Epithelial cell of proximal tubule (primary cell): ENCODE data around the gene TRIM25. TPM values are rescaled to one million over a fixed set of nuclear protein-coding genes. Genes with fewer than 3 reads are reported as not detected.

Experiments used
- DNase-seq: peaks from one replicate; pipeline ENCODE4 v3.0.0-alpha.2; 2011; ENCODE audit warnings: low read depth
- H3K4me3 ChIP-seq: 2 replicates; pipeline ENCODE4 v1.5.1; 2011; ENCODE audit warnings: low read depth, mild to moderate bottlenecking, low read length
- CTCF ChIP-seq: conservative IDR thresholded peaks from 2 replicates; pipeline ENCODE4 v1.5.1; 2012; ENCODE audit warnings: low read depth, mild to moderate bottlenecking, low read length
- total RNA-seq: library from RNA; depleted of rRNA; stranded (reverse); fragments of >200 nt; gene quantifications from 2 replicates; pipeline ENCODE4 v1.2.3, GENCODE V29; 2015

TRIM25 gene
- total RNA-seq, 1 donor from 2014 or later, result 58.1 TPM

GRCh38 chr17:56913353-56913866 lies 439 bp downstream of the TRIM25 start:
- no peak for TF ChIP-seq CTCF
- DNase-seq, result no peak

GRCh38 chr17:56913000-56913311 lies 893 bp downstream of the TRIM25 start:
- TF ChIP-seq CTCF, result no peak
- peak overlapping the region; percentile 95 for H3K4me3 ChIP-seq
- no peak for DNase-seq

More at GRCh38 chr17:56913353-56913866, 439 bp downstream of the TRIM25 start:
- peak overlapping the region; percentile 95 for H3K4me3 ChIP-seq

GRCh38 chr17:56912105-56912999 lies 1.5 kb downstream of the TRIM25 start:
- no peak for DNase-seq
- peak overlapping the region; percentile 95 for H3K4me3 ChIP-seq
- no peak for TF ChIP-seq CTCF

GRCh38 chr17:56910509-56911235 lies 3.2 kb downstream of the TRIM25 start:
- no peak overlapping the region for H3K4me3 ChIP-seq
- no peak for TF ChIP-seq CTCF
- DNase-seq, result no peak

GRCh38 chr17:56909742-56910508 lies 3.9 kb downstream of the TRIM25 start:
- no peak for DNase-seq
- no peak for TF ChIP-seq CTCF
- no peak overlapping the region for H3K4me3 ChIP-seq

- no peak for DNase-seq
- no peak overlapping the region for H3K4me3 ChIP-seq
- no peak for TF ChIP-seq CTCF
Measured at GRCh38 chr17:56908001-56908542, 5.8 kb downstream of the TRIM25 start.
